ENCODE data around the gene IL1R2.

GRCh38 chr2:102064679-102065674 lies 73.2 kb downstream of the IL1R2 start:
- TF ChIP-seq CTCF (IDR thresholded peaks at IDR 0.05) (peak in 1 of 4 experiments; percentile 7), POLR2A (IDR thresholded peaks at IDR 0.05) (no peak)
